H1 (cell line): ENCODE measurements around the gene TCEA3. TPM values are rescaled to one million over a fixed set of nuclear protein-coding genes. Genes with fewer than 3 reads are reported as not detected.

Experiments used
- CTCF ChIA-PET: fragments of 300-600 bp; sonication (Branson Sonifier 250); formaldehyde crosslinking; loops from one replicate; lab custom pipeline; 2021; ENCODE audit not compliant: partially characterized antibody; lab: Charles Lee
- POLR2A ChIA-PET: fragments of 300-600 bp; sonication (Branson Sonifier 250); formaldehyde crosslinking; loops from one replicate; lab custom pipeline; 2021; ENCODE audit warnings: inconsistent platforms; ENCODE audit not compliant: partially characterized antibody; lab: Charles Lee
- DNase-seq, 2 experiments: peaks; one replicate each; pipeline versions ENCODE4 v3.0.0 to v3.0.0-alpha.2; 2010 to 2022; ENCODE audit warnings: low spot score in 2 of 2, low read depth in 1 of 2, mixed read lengths in 1 of 2
- FAIRE-seq: peaks from 2 replicates; lab custom pipeline; 2011; peaks lifted over from hg19 to GRCh38; lab: Jason Lieb, UNC
- H2AFZ ChIP-seq: 2 replicates; pipeline ENCODE4 v1.8.1; 2012; ENCODE audit warnings: low read length, inconsistent platforms
- H2AK5ac ChIP-seq: 2 replicates; pipeline ENCODE4 v1.6.1; 2013; ENCODE audit warnings: low read depth, low read length
- H2BK120ac ChIP-seq: replicated peaks from 2 replicates; pipeline ENCODE3; 2013; ENCODE audit warnings: low read depth, low read length, inconsistent platforms
- H2BK12ac ChIP-seq: 2 replicates; pipeline ENCODE4 v1.6.1; 2013; ENCODE audit warnings: low read depth, low read length
- H2BK15ac ChIP-seq: 2 replicates; pipeline ENCODE4 v1.6.1; 2013; ENCODE audit warnings: low read length
- H2BK20ac ChIP-seq: 2 replicates; pipeline ENCODE4 v1.6.1; 2013; ENCODE audit warnings: low read length
- H2BK5ac ChIP-seq: 2 replicates; pipeline ENCODE4 v1.6.1; 2013; ENCODE audit warnings: low read depth, low read length
- H3K14ac ChIP-seq: 2 replicates; pipeline ENCODE4 v1.6.1; 2013; ENCODE audit warnings: inconsistent platforms; ENCODE audit not compliant: insufficient read length
- H3K18ac ChIP-seq: 2 replicates; pipeline ENCODE4 v1.6.1; 2013; ENCODE audit warnings: low read length; ENCODE audit errors: extremely low read depth
- H3K23ac ChIP-seq: 2 replicates; pipeline ENCODE4 v1.6.1; 2013; ENCODE audit warnings: inconsistent platforms; ENCODE audit not compliant: insufficient read length
- H3K23me2 ChIP-seq: 2 replicates; pipeline ENCODE4 v1.6.1; 2013; ENCODE audit warnings: low read depth, low read length
- H3K27ac ChIP-seq: 2 replicates; pipeline ENCODE4 v1.6.1; 2011; ENCODE audit warnings: low read depth, low read length, inconsistent platforms
- H3K27me3 ChIP-seq, 4 experiments: replicated peaks in 1 of 4; 1 replicate in 1 of 4; 2 replicates in 3 of 4; pipeline versions ENCODE4 v1.6.1 to v1.8.1; 2011 to 2013; ENCODE audit warnings: low read length in 3 of 4, mild to moderate bottlenecking in 3 of 4, inconsistent platforms in 2 of 4, mixed read lengths in 2 of 4, moderate library complexity in 1 of 4; ENCODE audit not compliant: control insufficient read depth in 3 of 4, insufficient read depth in 3 of 4; ENCODE audit errors: extremely low read depth in 1 of 4
- H3K36me3 ChIP-seq, 4 experiments: 2 replicates each; pipeline versions ENCODE4 v1.6.1 to v1.8.1; 2011 to 2013; ENCODE audit warnings: mild to moderate bottlenecking in 4 of 4, low read length in 3 of 4, moderate library complexity in 2 of 4, control low read depth in 1 of 4, inconsistent platforms in 1 of 4; ENCODE audit not compliant: insufficient read depth in 4 of 4, control insufficient read depth in 2 of 4
- H3K4ac ChIP-seq: replicated peaks from 2 replicates; pipeline ENCODE3; 2013; ENCODE audit warnings: low read length, low read depth, mixed read lengths, inconsistent platforms; ENCODE audit not compliant: insufficient read length
- H3K4me1 ChIP-seq, 4 experiments: replicated peaks in 1 of 4; 1 replicate in 1 of 4; 2 replicates in 3 of 4; pipeline versions ENCODE4 v1.6.1 to v1.8.1; 2011 to 2013; ENCODE audit warnings: low read length in 3 of 4, inconsistent platforms in 2 of 4, mixed read lengths in 1 of 4; ENCODE audit not compliant: insufficient read depth in 4 of 4, control insufficient read depth in 3 of 4
- H3K4me2 ChIP-seq, 2 experiments: 2 replicates each; pipeline versions ENCODE4 v1.6.1 to v1.8.1; 2011 to 2013; ENCODE audit warnings: low read depth in 2 of 2, low read length in 2 of 2, control low read depth in 1 of 2, inconsistent platforms in 1 of 2, mild to moderate bottlenecking in 1 of 2; ENCODE audit not compliant: insufficient read depth in 1 of 2
- H3K4me3 ChIP-seq, 4 experiments: fragments of 200-600, 300-600 bp in 1 of 4; sonication (generic), shearing (Covaris generic), sonication (Bioruptor Twin) in 1 of 4; 2 replicates each; pipeline versions ENCODE4 v1.5.1 to v1.8.1; 2011 to 2016; ENCODE audit warnings: low read length in 4 of 4, low read depth in 3 of 4, control low read depth in 2 of 4, inconsistent platforms in 2 of 4, mild to moderate bottlenecking in 2 of 4, mixed read lengths in 1 of 4, moderate library complexity in 1 of 4; ENCODE audit not compliant: insufficient read depth in 2 of 4; ENCODE audit errors: extremely low read depth in 1 of 4
- H3K56ac ChIP-seq: replicated peaks from 2 replicates; pipeline ENCODE3; 2013; ENCODE audit warnings: low read depth, mild to moderate bottlenecking, mixed read lengths, low read length, inconsistent platforms; ENCODE audit not compliant: insufficient read length
- H3K79me1 ChIP-seq: 2 replicates; pipeline ENCODE4 v1.6.1; 2013; ENCODE audit warnings: low read depth, low read length, control low read depth
- H3K79me2 ChIP-seq, 2 experiments: 2 replicates each; pipeline versions ENCODE4 v1.6.1 to v1.8.1; 2012 to 2013; ENCODE audit warnings: low read length in 2 of 2, mild to moderate bottlenecking in 2 of 2, inconsistent platforms in 1 of 2; ENCODE audit not compliant: insufficient read depth in 2 of 2, control insufficient read depth in 1 of 2
- H3K9ac ChIP-seq, 4 experiments: replicated peaks in 1 of 4; 1 replicate in 1 of 4; 2 replicates in 3 of 4; pipeline versions ENCODE4 v1.6.1 to v1.8.1; 2011 to 2013; ENCODE audit warnings: low read depth in 3 of 4, low read length in 3 of 4, control low read depth in 2 of 4, mild to moderate bottlenecking in 2 of 4, moderate library complexity in 2 of 4, inconsistent platforms in 1 of 4; ENCODE audit errors: extremely low read depth in 1 of 4
- H3K9me3 ChIP-seq, 2 experiments: 2 replicates each; pipeline versions ENCODE4 v1.6.1 to v1.8.1; 2012 to 2013; ENCODE audit warnings: mild to moderate bottlenecking in 2 of 2, moderate library complexity in 2 of 2, control low read depth in 1 of 2, inconsistent platforms in 1 of 2, low read depth in 1 of 2, low read length in 1 of 2, mixed read lengths in 1 of 2; ENCODE audit not compliant: insufficient read depth in 2 of 2
- H4K20me1 ChIP-seq, 2 experiments: replicated peaks in 1 of 2; 2 replicates each; pipeline versions ENCODE3 to v1.8.1; 2011 to 2013; ENCODE audit warnings: inconsistent platforms in 2 of 2, low read length in 2 of 2, mild to moderate bottlenecking in 1 of 2; ENCODE audit not compliant: insufficient read depth in 2 of 2, control insufficient read depth in 1 of 2
- H4K5ac ChIP-seq: 2 replicates; pipeline ENCODE4 v1.6.1; 2013; ENCODE audit warnings: low read length, low read depth, mixed read lengths, inconsistent platforms; ENCODE audit not compliant: insufficient read length
- H4K8ac ChIP-seq: 2 replicates; pipeline ENCODE4 v1.8.0; 2013; ENCODE audit warnings: mild to moderate bottlenecking, moderate library complexity, low read length, inconsistent platforms; ENCODE audit not compliant: insufficient read depth; ENCODE audit errors: extremely low read depth
- H4K91ac ChIP-seq: replicated peaks from 2 replicates; pipeline ENCODE3; 2013; ENCODE audit warnings: low read length, mixed read lengths, inconsistent platforms; ENCODE audit not compliant: insufficient read length
- ATF2 ChIP-seq: IDR thresholded peaks from 2 replicates; pipeline ENCODE4 v1.6.1; 2012; ENCODE audit warnings: low read length, inconsistent platforms
- BCL11A ChIP-seq, 2 experiments: IDR thresholded peaks; one replicate each; pipeline ENCODE4 v1.6.1; 2011; ENCODE audit warnings: low read depth in 2 of 2, low read length in 2 of 2, mild to moderate bottlenecking in 2 of 2
- CBX8 ChIP-seq: fragments of 300-800, 300-1000 bp; sonication (generic); IDR thresholded peaks from 2 replicates; pipeline ENCODE4 v1.7.1; 2016; ENCODE audit warnings: low read depth, low read length, borderline replicate concordance
- GABPA ChIP-seq: IDR thresholded peaks from 2 replicates; pipeline ENCODE4 v1.6.1; 2011; ENCODE audit warnings: mild to moderate bottlenecking, low read length, moderate library complexity, borderline replicate concordance; ENCODE audit not compliant: insufficient read depth
- POLR2A ChIP-seq, 2 experiments: IDR thresholded peaks; 1 replicate in 1 of 2; 2 replicates in 1 of 2; pipeline ENCODE4 v1.6.1; 2011; ENCODE audit warnings: low read depth in 2 of 2, low read length in 2 of 2, mild to moderate bottlenecking in 2 of 2; ENCODE audit errors: control extremely low read depth in 1 of 2
- RBBP5 ChIP-seq: IDR thresholded peaks from 2 replicates; pipeline ENCODE4 v1.7.1; 2012; ENCODE audit warnings: low read depth, mild to moderate bottlenecking, inconsistent platforms, low read length, moderate library complexity, borderline replicate concordance
- RXRA ChIP-seq: IDR thresholded peaks from 2 replicates; pipeline ENCODE4 v1.6.1; 2011; ENCODE audit warnings: low read depth, mild to moderate bottlenecking, low read length, moderate library complexity; ENCODE audit not compliant: insufficient read depth
- SIN3A ChIP-seq, 2 experiments: IDR thresholded peaks in 1 of 2; conservative IDR thresholded peaks in 1 of 2; 2 replicates each; pipeline ENCODE4 v1.6.1; 2011 to 2012; ENCODE audit warnings: low read length in 2 of 2, improper control_type of control experiment in 1 of 2, low read depth in 1 of 2, mild to moderate bottlenecking in 1 of 2
- SP2 ChIP-seq: IDR thresholded peaks from 2 replicates; pipeline ENCODE4 v1.6.1; 2012; ENCODE audit warnings: mild to moderate bottlenecking, low read length, inconsistent platforms
- TEAD4 ChIP-seq: IDR thresholded peaks from 2 replicates; pipeline ENCODE4 v1.6.1; 2012; ENCODE audit warnings: low read depth, low read length, inconsistent platforms, mixed read lengths
- WGBS, 2 experiments: shearing (Covaris generic) in 1 of 2; methylation state at CpG; one replicate each; pipeline versions ENCODE4 v1.1.6 to v1.1.7; 2013 to 2015; ENCODE audit warnings: low lambda C conversion rate in 2 of 2, mixed read lengths in 2 of 2, inconsistent platforms in 1 of 2, low coverage in 1 of 2, missing lambda C conversion rate in 1 of 2; ENCODE audit not compliant: insufficient replicate concordance in 2 of 2, insufficient coverage in 1 of 2, insufficient read length in 1 of 2; ENCODE audit errors: extremely low coverage in 1 of 2, missing lambda C conversion rate in 1 of 2; 5-methylcytosine and 5-hydroxymethylcytosine counted together
- polyA plus RNA-seq, 7 experiments: library from polyadenylated mRNA; depleted of rRNA in 3 of 7; stranded (reverse) in 5 of 7; unstranded in 2 of 7; fragments of >200 nt in 5 of 7; fragments of 200-250 nt in 2 of 7; gene quantifications; 1 replicate in 5 of 7; 2 replicates in 1 of 7; 4 replicates in 1 of 7; pipeline versions ENCODE4 v1.2.1 to v1.2.3, GENCODE V29; 2011 to 2013; ENCODE audit warnings: missing spikeins in 2 of 7, mixed read lengths in 2 of 7
- total RNA-seq: library from RNA; stranded (reverse); fragmentation: NEBNext Ultra II Directional; extraction: Animal tissue kit (Norgen Biotek cat#: 25700); gene quantifications from 2 replicates; pipeline ENCODE4 v1.2.1, GENCODE V29; 2021

Gene TCEA3
- total and polyA plus RNA-seq, 2 of the 8 experiments (the other 6 are each of a cell fraction or from before 2014, with no cell fraction given) = 0.08 TPM; not detected in 1

DNA sequence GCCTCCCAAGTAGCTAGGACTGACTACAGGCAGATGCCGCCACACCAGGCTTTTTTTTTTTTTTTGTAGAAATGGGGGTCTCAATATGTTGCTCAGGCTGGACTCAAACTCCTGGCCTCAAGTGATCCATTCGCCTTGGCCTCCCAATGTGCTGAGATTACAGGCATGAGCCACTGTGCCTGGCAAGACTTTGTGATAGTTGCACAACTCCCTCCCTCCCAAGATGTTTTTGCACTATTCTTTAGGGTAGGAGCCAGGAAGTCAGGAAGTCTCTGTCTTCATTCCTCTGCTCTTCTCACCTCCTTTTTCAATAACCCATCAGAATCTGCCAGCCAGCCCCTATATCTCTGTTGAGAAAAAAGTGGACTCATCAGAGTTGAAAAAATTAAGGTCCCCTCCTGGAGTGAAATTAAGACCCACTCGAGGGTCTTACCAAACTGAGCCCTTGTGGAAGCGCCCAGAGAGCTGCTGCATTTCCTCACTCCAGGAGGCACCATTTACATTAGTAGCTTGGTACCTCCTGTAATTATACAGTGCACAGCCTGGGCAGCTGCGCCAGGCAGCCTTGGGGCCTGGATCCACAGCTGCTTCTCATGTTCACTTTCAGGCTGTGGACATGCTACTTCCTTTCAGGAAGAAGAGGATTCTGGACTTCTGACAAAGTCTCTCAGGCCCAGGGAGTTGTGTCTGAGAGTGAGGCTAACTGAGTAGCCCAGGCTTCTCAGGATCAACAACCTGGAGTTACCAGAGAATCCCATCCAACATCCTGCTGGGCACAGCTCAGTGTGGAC is 24.0 kb downstream of the TCEA3 start:
- H3K36me3 ChIP-seq = no peaks in the 10 kb centered on the region
- H3K4me1 ChIP-seq = peaks cover 0 to 6% (median 2%) of the 10 kb centered on the region in 4 experiments; a peak in 2 of 7 replicates
- H2BK15ac ChIP-seq = no peak overlapping the region
- DNase-seq = no peak
- TF ChIP-seq BCL11A (IDR thresholded peaks at IDR 0.05; ENCODE audit: low read depth in 2 of 2, low read length in 2 of 2) (no peak), RXRA (no peak), CBX8 (no peak), POLR2A (IDR thresholded peaks at IDR 0.05; ENCODE audit: control extremely low read depth in 1 of 2, low read depth in 2 of 2, low read length in 2 of 2) (no peak), SP2 (no peak), RBBP5 (no peak), GABPA (no peak), SIN3A (conservative IDR thresholded peaks at IDR 0.05 in 1 of 2, IDR thresholded peaks at IDR 0.05 in 1 of 2; ENCODE audit: low read depth in 1 of 2, low read length in 2 of 2) (no peak), TEAD4 (no peak), ATF2 (no peak)
- H4K8ac ChIP-seq = no peak overlapping the region
- POLR2A ChIA-PET = interaction anchor here (1.2 to 1.3 kb wide), 2 partner anchors 56 kb away, joined by 4 to 5 read pairs; partner anchors contain the start of gene HNRNPR
- no peak overlapping the region for H4K91ac ChIP-seq
- no peak overlapping the region for H4K5ac ChIP-seq
- peaks cover 37 to 96% (median 68%) of the 10 kb centered on the region in 4 experiments for H3K27me3 ChIP-seq
- H3K23ac ChIP-seq = no peak overlapping the region
- H3K14ac ChIP-seq = no peak overlapping the region
- no peak overlapping the region for H3K56ac ChIP-seq
- H3K9ac ChIP-seq = no peak overlapping the region
- CTCF ChIA-PET = interaction anchor here (2.4 kb wide), 1 partner anchor 21 kb away, joined by 7 read pairs; no protein-coding TSS in a partner anchor
- H2BK120ac ChIP-seq = no peak overlapping the region
- 71% methylated on average over 5 of the region's 5 CpGs; no CpG with 5 or more reads in 1 of the 2 experiments for WGBS, 2 experiments
- no peak overlapping the region for H2BK20ac ChIP-seq
- H3K4ac ChIP-seq = no peak overlapping the region
- no peak overlapping the region for H3K27ac ChIP-seq
- no peaks in the 10 kb centered on the region for H3K79me2 ChIP-seq
- no peaks in the 10 kb centered on the region for H3K79me1 ChIP-seq
- no peaks in the 10 kb centered on the region for H3K23me2 ChIP-seq
- no peaks in the 10 kb centered on the region for H3K9me3 ChIP-seq
- H3K4me3 ChIP-seq = no peak overlapping the region
- no peak overlapping the region for H3K18ac ChIP-seq
- H2BK12ac ChIP-seq = no peak overlapping the region
- no peak overlapping the region for H3K4me2 ChIP-seq
- no peak for FAIRE-seq
- H4K20me1 ChIP-seq = peaks cover 2 to 3% of the 10 kb centered on the region in 2 experiments
- no peak overlapping the region for H2AK5ac ChIP-seq
- H2AFZ ChIP-seq = no peak overlapping the region
- no peak overlapping the region for H2BK5ac ChIP-seq
